ENCODE results near the gene RET. TPM values are rescaled to one million over a fixed set of nuclear protein-coding genes. Genes with fewer than 3 reads are reported as not detected.

The RET gene
- total RNA-seq, 1 donor from 2014 or later = 1.1 TPM

GRCh38 chr10:43070121-43071085, 6.5 kb upstream of the RET start:
- DNase-seq (ENCODE audit: low read depth) (no peak), FAIRE-seq (no peak)
- Histone ChIP-seq H3K27me3 (ENCODE audit: insufficient read depth, low read length) (no peaks in the 10 kb centered on the region), H3K4me1 (ENCODE audit: insufficient read depth, low read length) (no peaks in the 10 kb centered on the region), H3K4me3 (ENCODE audit: insufficient read depth, low read depth, low read length) (no peak overlapping the region), H3K9me3 (ENCODE audit: insufficient read depth, low read depth, low read length) (no peaks in the 10 kb centered on the region), H3K79me2 (ENCODE audit: insufficient read depth, low read length) (no peaks in the 10 kb centered on the region), H4K20me1 (ENCODE audit: insufficient read depth, low read length) (no peaks in the 10 kb centered on the region), H3K36me3 (ENCODE audit: insufficient read depth, low read length) (no peaks in the 10 kb centered on the region), H3K27ac (ENCODE audit: low read depth, low read length) (no peak overlapping the region), H2AFZ (ENCODE audit: low read depth, low read length) (no peak overlapping the region), H3K4me2 (ENCODE audit: low read length) (no peak overlapping the region), H3K9ac (ENCODE audit: low read length) (no peak overlapping the region)
- H3K4me1 Mint-ChIP-seq (ENCODE audit: low read depth, unreplicated experiment) = no peaks in the 10 kb centered on the region
- peaks cover 73% of the 10 kb centered on the region for H3K27me3 Mint-ChIP-seq (ENCODE audit: low read depth, unreplicated experiment)
- H3K27ac Mint-ChIP-seq (ENCODE audit: unreplicated experiment) = no peak overlapping the region
- H3K36me3 Mint-ChIP-seq (ENCODE audit: low read depth, unreplicated experiment) = no peaks in the 10 kb centered on the region
- H3K9me3 Mint-ChIP-seq (ENCODE audit: unreplicated experiment) = no peaks in the 10 kb centered on the region
- TF ChIP-seq CTCF (IDR thresholded peaks at IDR 0.05; ENCODE audit: insufficient read depth, low read depth, low read length) (no peak), EZH2 (IDR thresholded peaks at IDR 0.05; ENCODE audit: insufficient read depth, low read length) (no peak)
- peak overlapping the region; percentile 50 for H3K4me3 Mint-ChIP-seq (ENCODE audit: unreplicated experiment)

- Mint-ChIP-seq H3K27ac (ENCODE audit: unreplicated experiment) (no peak overlapping the region), H3K9me3 (ENCODE audit: unreplicated experiment) (no peaks in the 10 kb centered on the region), H3K36me3 (ENCODE audit: low read depth, unreplicated experiment) (no peaks in the 10 kb centered on the region), H3K4me1 (ENCODE audit: low read depth, unreplicated experiment) (no peaks in the 10 kb centered on the region), H3K4me3 (ENCODE audit: unreplicated experiment) (no peak overlapping the region), H3K27me3 (ENCODE audit: low read depth, unreplicated experiment) (peaks cover 75% of the 10 kb centered on the region)
- H3K27ac ChIP-seq (ENCODE audit: low read depth, low read length) = no peak overlapping the region
- no peaks in the 10 kb centered on the region for H4K20me1 ChIP-seq (ENCODE audit: insufficient read depth, low read length)
- no peaks in the 10 kb centered on the region for H3K4me1 ChIP-seq (ENCODE audit: insufficient read depth, low read length)
- FAIRE-seq (no peak), DNase-seq (ENCODE audit: low read depth) (no peak)
- peaks cover 6% of the 10 kb centered on the region for H3K27me3 ChIP-seq (ENCODE audit: insufficient read depth, low read length)
- H3K79me2 ChIP-seq (ENCODE audit: insufficient read depth, low read length) = no peaks in the 10 kb centered on the region
- H3K4me3 ChIP-seq (ENCODE audit: insufficient read depth, low read depth, low read length) = no peak overlapping the region
- no peaks in the 10 kb centered on the region for H3K9me3 ChIP-seq (ENCODE audit: insufficient read depth, low read depth, low read length)
- H3K36me3 ChIP-seq (ENCODE audit: insufficient read depth, low read length) = no peaks in the 10 kb centered on the region
- no peak overlapping the region for H3K4me2 ChIP-seq (ENCODE audit: low read length)
- TF ChIP-seq EZH2 (IDR thresholded peaks at IDR 0.05; ENCODE audit: insufficient read depth, low read length) (no peak), CTCF (IDR thresholded peaks at IDR 0.05; ENCODE audit: insufficient read depth, low read depth, low read length) (no peak)
- no peak overlapping the region for H2AFZ ChIP-seq (ENCODE audit: low read depth, low read length)
- no peak overlapping the region for H3K9ac ChIP-seq (ENCODE audit: low read length)
Observed at GRCh38 chr10:43071865-43072650, 4.8 kb upstream of the RET start.
